GM23248 (cell line): ENCODE data around the gene HMGCLL1.

Source experiments
- EZH2 ChIP-seq: fragments of 200-600 bp; sonication (generic); IDR thresholded peaks from 2 replicates; pipeline ENCODE4 v1.6.1; 2018; ENCODE audit warnings: antibody characterized with exemption, mild to moderate bottlenecking; ENCODE audit not compliant: insufficient read depth, poor library complexity, severe bottlenecking
- EZH2phosphoT487 ChIP-seq: fragments of 200-600 bp; sonication (generic); IDR thresholded peaks from 2 replicates; pipeline ENCODE4 v1.6.1; 2018; ENCODE audit warnings: antibody characterized with exemption, moderate library complexity, mild to moderate bottlenecking, low read depth; ENCODE audit not compliant: insufficient read depth

- no peak for TF ChIP-seq EZH2
- TF ChIP-seq EZH2phosphoT487, result no peak
These were observed 109.0 kb downstream of the HMGCLL1 start for GRCh38 chr6:55469951-55470366.
